Cardiac muscle cell (in vitro differentiated cells and primary cell): Measurements from ENCODE around the gene HSPB9. TPM values are rescaled to one million over a fixed set of nuclear protein-coding genes. Genes with fewer than 3 reads are reported as not detected.

ENCODE experiments used
- DNase-seq, 2 donors: peaks; one replicate each; pipeline versions ENCODE4 v3.0.0 to v3.0.0-alpha.2; 2010 to 2017; ENCODE audit warnings: low read depth in 1 of 2, low spot score in 1 of 2
- H3K27ac ChIP-seq: fragments of 200-600 bp; sonication (generic); 2 replicates; pipeline ENCODE4 v1.5.1; 2016
- H3K27me3 ChIP-seq: fragments of 200-600 bp; sonication (generic); 2 replicates; pipeline ENCODE4 v1.6.0; 2016; ENCODE audit warnings: control low read depth
- H3K36me3 ChIP-seq: fragments of 200-600 bp; sonication (generic); 2 replicates; pipeline ENCODE4 v1.5.1; 2016; ENCODE audit warnings: control low read depth
- H3K4me1 ChIP-seq: fragments of 200-600 bp; sonication (generic); 2 replicates; pipeline ENCODE4 v1.8.1; 2017; ENCODE audit warnings: low read depth, mild to moderate bottlenecking, mixed run types
- H3K4me3 ChIP-seq: fragments of 200-600 bp; sonication (generic); 2 replicates; pipeline ENCODE4 v1.5.1; 2016; ENCODE audit warnings: mild to moderate bottlenecking
- H3K9me3 ChIP-seq: fragments of 200-600 bp; sonication (generic); 2 replicates; pipeline ENCODE4 v1.5.1; 2017; ENCODE audit warnings: low read depth, mild to moderate bottlenecking, control low read depth
- CTCF ChIP-seq: IDR thresholded peaks from 2 replicates; pipeline ENCODE4 v1.5.1; 2012; ENCODE audit warnings: low read depth, mild to moderate bottlenecking, low read length
- polyA plus RNA-seq: library from polyadenylated mRNA; unstranded; fragments of >200 nt; fragmentation: Nextera tagmentation; extraction: Ambion mirVana; gene quantifications from 2 replicates; pipeline ENCODE4 v1.2.1, GENCODE V29; 2016
- total RNA-seq: library from RNA; depleted of rRNA; stranded (reverse); fragments of >200 nt; gene quantifications from 2 replicates; pipeline ENCODE4 v1.2.3, GENCODE V29; 2016

HSPB9 gene
- total and polyA plus RNA-seq, 2 experiments from 2014 or later: 0.06 to 0.51 TPM

GRCh38 chr17:42079541-42079940 is 43.1 kb upstream of the HSPB9 start:
- H3K27ac ChIP-seq: no peak overlapping the region
- no peaks in the 10 kb centered on the region for H3K36me3 ChIP-seq
- no peak for DNase-seq
- peaks cover 9% of the 10 kb centered on the region for H3K4me1 ChIP-seq
- no peak overlapping the region for H3K4me3 ChIP-seq
- no peak for TF ChIP-seq CTCF
- no peaks in the 10 kb centered on the region for H3K27me3 ChIP-seq
- H3K9me3 ChIP-seq: no peaks in the 10 kb centered on the region

GRCh38 chr17:42081516-42082129 is 41.0 kb upstream of the HSPB9 start:
- Histone ChIP-seq H3K27me3 (no peaks in the 10 kb centered on the region), H3K4me3 (no peak overlapping the region), H3K27ac (no peak overlapping the region), H3K9me3 (no peaks in the 10 kb centered on the region), H3K4me1 (peaks cover 9% of the 10 kb centered on the region), H3K36me3 (no peaks in the 10 kb centered on the region)
- TF ChIP-seq CTCF: no peak
- no peak for DNase-seq

GRCh38 chr17:42087042-42087701 is 35.4 kb upstream of the HSPB9 start:
- H3K9me3 ChIP-seq: no peaks in the 10 kb centered on the region

GRCh38 chr17:42087736-42088705 is 34.6 kb upstream of the HSPB9 start:
- H3K36me3 ChIP-seq: no peaks in the 10 kb centered on the region
- no peaks in the 10 kb centered on the region for H3K9me3 ChIP-seq
- H3K27me3 ChIP-seq: no peaks in the 10 kb centered on the region
- no peak for TF ChIP-seq CTCF
- no peak for DNase-seq
- H3K27ac ChIP-seq: no peak overlapping the region
- no peak overlapping the region for H3K4me3 ChIP-seq
- H3K4me1 ChIP-seq: peaks cover 5% of the 10 kb centered on the region

More at GRCh38 chr17:42087042-42087701, 35.4 kb upstream of the HSPB9 start:
- H3K4me1 ChIP-seq: peaks cover 5% of the 10 kb centered on the region
- no peak for TF ChIP-seq CTCF
- H3K27me3 ChIP-seq: no peaks in the 10 kb centered on the region
- H3K27ac ChIP-seq: no peak overlapping the region
- no peak for DNase-seq
- no peaks in the 10 kb centered on the region for H3K36me3 ChIP-seq
- H3K4me3 ChIP-seq: no peak overlapping the region

GRCh38 chr17:42088736-42089135 is 33.9 kb upstream of the HSPB9 start:
- no peak for DNase-seq
- Histone ChIP-seq H3K27ac (no peak overlapping the region), H3K4me1 (peaks cover 5% of the 10 kb centered on the region), H3K9me3 (no peaks in the 10 kb centered on the region), H3K36me3 (no peaks in the 10 kb centered on the region), H3K27me3 (no peaks in the 10 kb centered on the region), H3K4me3 (no peak overlapping the region)
- no peak for TF ChIP-seq CTCF
